B cell (primary cell): ENCODE measurements around the gene ZNF677.

Source experiments
- CTCF ChIP-seq: fragments of 200-600 bp; IDR thresholded peaks from one replicate; pipeline ENCODE4 v1.8.0; 2022; ENCODE audit warnings: antibody characterized with exemption, mild to moderate bottlenecking
- EZH2 ChIP-seq: IDR thresholded peaks from 2 replicates; pipeline ENCODE4 v1.6.1; 2012; ENCODE audit warnings: borderline replicate concordance, low read depth, mild to moderate bottlenecking, moderate library complexity, low read length; ENCODE audit not compliant: insufficient read depth, poor library complexity, severe bottlenecking

GRCh38 chr19:53254411-53255341 is at the start of gene ZNF677:
- TF ChIP-seq CTCF (no peak), EZH2 (no peak)
